ENCODE measurements around the gene MRM3.
"Not testable (repeated sequence)": the region's sequence is repeated elsewhere in the genome, so short reads cannot be mapped to it uniquely, and the experiment has no call there.

The MRM3 gene

GRCh38 chr17:802901-803881, 21.0 kb downstream of the MRM3 start:
- Histone ChIP-seq H3K4me2 (ENCODE audit: low read length) (no peak overlapping the region), H2AFZ (ENCODE audit: low read length) (no peak overlapping the region), H3K9me2 (ENCODE audit: low read depth, low read length) (no peaks in the 10 kb centered on the region), H3K79me2 (ENCODE audit: insufficient read depth, low read length) (no peaks in the 10 kb centered on the region), H3F3A (ENCODE audit: insufficient read depth, low read length) (no peaks in the 10 kb centered on the region), H3K4me1 (ENCODE audit: insufficient read depth, low read length, severe bottlenecking) (peaks cover 7% of the 10 kb centered on the region), H3K36me3 (ENCODE audit: insufficient read depth, low read length) (no peaks in the 10 kb centered on the region), H4K20me1 (ENCODE audit: insufficient read depth, low read length) (no peaks in the 10 kb centered on the region), H3K4me3 (ENCODE audit: low read depth, low read length, poor library complexity, severe bottlenecking) (no peak overlapping the region), H3K27ac (ENCODE audit: low read depth, low read length, poor library complexity, severe bottlenecking) (no peak overlapping the region), H3K9me3 (ENCODE audit: low read length) (no peaks in the 10 kb centered on the region), H3K9ac (ENCODE audit: low read length) (no peak overlapping the region), H3K27me3 (ENCODE audit: insufficient read depth, low read length) (peaks cover 4% of the 10 kb centered on the region; the same call in 1 of the 2 replicates)
- TF ChIP-seq EZH2 (IDR thresholded peaks at IDR 0.05; ENCODE audit: borderline replicate concordance, low read length) (no peak), CTCF (IDR thresholded peaks at IDR 0.05; ENCODE audit: low read length) (no peak)

- H3K36me3 ChIP-seq (ENCODE audit: insufficient read depth, low read length), result no peaks in the 10 kb centered on the region
- H3K4me3 ChIP-seq (ENCODE audit: low read depth, low read length, poor library complexity, severe bottlenecking), result no peak overlapping the region
- H4K20me1 ChIP-seq (ENCODE audit: insufficient read depth, low read length), result no peaks in the 10 kb centered on the region
- H3K79me2 ChIP-seq (ENCODE audit: insufficient read depth, low read length), result no peaks in the 10 kb centered on the region
- H3K4me1 ChIP-seq (ENCODE audit: insufficient read depth, low read length, severe bottlenecking), result peaks cover 7% of the 10 kb centered on the region
- H3K9ac ChIP-seq (ENCODE audit: low read length), result no peak overlapping the region
- TF ChIP-seq EZH2 (IDR thresholded peaks at IDR 0.05; ENCODE audit: borderline replicate concordance, low read length), result no peak
- TF ChIP-seq CTCF (IDR thresholded peaks at IDR 0.05; ENCODE audit: low read length), result no peak
- H3F3A ChIP-seq (ENCODE audit: insufficient read depth, low read length), result no peaks in the 10 kb centered on the region
- H3K9me3 ChIP-seq (ENCODE audit: low read length), result no peaks in the 10 kb centered on the region
- no peak overlapping the region for H3K27ac ChIP-seq (ENCODE audit: low read depth, low read length, poor library complexity, severe bottlenecking)
- H3K27me3 ChIP-seq (ENCODE audit: insufficient read depth, low read length), result peaks cover 4% of the 10 kb centered on the region; the same call in 1 of the 2 replicates
- H3K9me2 ChIP-seq (ENCODE audit: low read depth, low read length), result no peaks in the 10 kb centered on the region
- no peak overlapping the region for H2AFZ ChIP-seq (ENCODE audit: low read length)
- H3K4me2 ChIP-seq (ENCODE audit: low read length), result no peak overlapping the region
Observed at GRCh38 chr17:804541-805435, 22.6 kb downstream of the MRM3 start.

GRCh38 chr17:805886-806285, 23.7 kb downstream of the MRM3 start:
- not testable (repeated sequence) for H3K27me3 ChIP-seq (ENCODE audit: insufficient read depth, low read length); H3K36me3 ChIP-seq (ENCODE audit: insufficient read depth, low read length); H3K79me2 ChIP-seq (ENCODE audit: insufficient read depth, low read length); H3K9me3 ChIP-seq (ENCODE audit: low read length); H3K27ac ChIP-seq (ENCODE audit: low read depth, low read length, poor library complexity, severe bottlenecking); H3K4me3 ChIP-seq (ENCODE audit: low read depth, low read length, poor library complexity, severe bottlenecking); H4K20me1 ChIP-seq (ENCODE audit: insufficient read depth, low read length); H2AFZ ChIP-seq (ENCODE audit: low read length); H3K4me1 ChIP-seq (ENCODE audit: insufficient read depth, low read length, severe bottlenecking); H3F3A ChIP-seq (ENCODE audit: insufficient read depth, low read length); H3K9ac ChIP-seq (ENCODE audit: low read length); H3K4me2 ChIP-seq (ENCODE audit: low read length); H3K9me2 ChIP-seq (ENCODE audit: low read depth, low read length)

Measured in OCI-LY1 (cell line).